DND-41 (cell line): ENCODE data around the gene PAX2.

Experiments used
- ATAC-seq: fragments of 200-7000 bp; cut with Tn5 transposase; 3 replicates; pipeline ENCODE4 v1.9.1; 2021; ENCODE audit warnings: low read depth; ENCODE audit not compliant: insufficient read depth
- DNase-seq: peaks from one replicate; pipeline ENCODE4 v3.0.0-alpha.2; 2020
- H2AFZ ChIP-seq: 2 replicates; pipeline ENCODE4 v1.6.0; 2012; ENCODE audit warnings: low read depth, low read length
- H3K27ac ChIP-seq: 2 replicates; pipeline ENCODE4 v1.5.1; 2012; ENCODE audit warnings: low read length, inconsistent platforms
- H3K27me3 ChIP-seq: fragments of 200-600 bp; sonication (generic); 2 replicates; pipeline ENCODE4 v1.6.0; 2012; ENCODE audit warnings: low read length, mild to moderate bottlenecking, inconsistent platforms; ENCODE audit not compliant: insufficient read depth, poor library complexity
- H3K36me3 ChIP-seq: 2 replicates; pipeline ENCODE4 v1.5.1; 2012; ENCODE audit warnings: low read length, inconsistent platforms; ENCODE audit not compliant: insufficient read depth
- H3K4me1 ChIP-seq: 2 replicates; pipeline ENCODE4 v1.5.1; 2012; ENCODE audit warnings: mild to moderate bottlenecking, low read length; ENCODE audit not compliant: insufficient read depth
- H3K4me2 ChIP-seq: 2 replicates; pipeline ENCODE4 v1.6.0; 2012; ENCODE audit warnings: mild to moderate bottlenecking, moderate library complexity, low read length, inconsistent platforms; ENCODE audit not compliant: insufficient read depth
- H3K4me3 ChIP-seq, 2 experiments: fragments of 200-600 bp in 1 of 2; shearing (Covaris generic) in 1 of 2; 2 replicates each; pipeline ENCODE4 v1.5.1; 2012 to 2016; ENCODE audit warnings: inconsistent platforms in 2 of 2, low read length in 2 of 2, mild to moderate bottlenecking in 2 of 2, low read depth in 1 of 2, moderate library complexity in 1 of 2
- H3K79me2 ChIP-seq: 2 replicates; pipeline ENCODE4 v1.6.0; 2012; ENCODE audit warnings: low read length, inconsistent platforms; ENCODE audit not compliant: insufficient read depth
- H3K9ac ChIP-seq: 2 replicates; pipeline ENCODE4 v1.6.0; 2012; ENCODE audit warnings: low read depth, mild to moderate bottlenecking, inconsistent platforms, low read length, moderate library complexity
- H3K9me3 ChIP-seq: 2 replicates; pipeline ENCODE4 v1.5.1; 2012; ENCODE audit warnings: low read length, moderate library complexity, mild to moderate bottlenecking, inconsistent platforms; ENCODE audit not compliant: insufficient read depth, severe bottlenecking
- H4K20me1 ChIP-seq: 2 replicates; pipeline ENCODE4 v1.6.0; 2012; ENCODE audit warnings: low read length; ENCODE audit not compliant: insufficient read depth
- CTCF ChIP-seq: IDR thresholded peaks from 2 replicates; pipeline ENCODE4 v1.5.1; 2012; ENCODE audit warnings: borderline replicate concordance, low read length, moderate library complexity, mild to moderate bottlenecking; ENCODE audit not compliant: poor library complexity, severe bottlenecking; ENCODE audit errors: extremely low read depth
- EZH2 ChIP-seq: IDR thresholded peaks from 3 replicates; pipeline ENCODE4 v1.6.1; 2012; ENCODE audit warnings: borderline replicate concordance, low read depth, mild to moderate bottlenecking, moderate library complexity, low read length, inconsistent platforms; ENCODE audit not compliant: severe bottlenecking

PAX2 gene

GRCh38 chr10:100808876-100809275, 63.5 kb downstream of the PAX2 start:
- Histone ChIP-seq H3K36me3 (no peaks in the 10 kb centered on the region), H3K4me2 (no peak overlapping the region), H3K27ac (no peak overlapping the region), H3K4me1 (no peaks in the 10 kb centered on the region), H3K27me3 (peaks cover 12% of the 10 kb centered on the region), H3K9ac (no peak overlapping the region), H4K20me1 (no peaks in the 10 kb centered on the region), H3K79me2 (no peaks in the 10 kb centered on the region), H3K4me3 (no peak overlapping the region), H2AFZ (no peak overlapping the region), H3K9me3 (no peaks in the 10 kb centered on the region)
- TF ChIP-seq EZH2 (no peak), CTCF (no peak)
- no peak for DNase-seq
- ATAC-seq = no peak

- H3K4me3 ChIP-seq = no peak overlapping the region
- no peaks in the 10 kb centered on the region for H3K79me2 ChIP-seq
- H3K27ac ChIP-seq = no peak overlapping the region
- H3K4me1 ChIP-seq = no peaks in the 10 kb centered on the region
- ATAC-seq (no peak), DNase-seq (no peak)
- peaks cover 21% of the 10 kb centered on the region for H3K27me3 ChIP-seq
- no peak overlapping the region for H3K4me2 ChIP-seq
- no peak for TF ChIP-seq EZH2
- no peak for TF ChIP-seq CTCF
- no peaks in the 10 kb centered on the region for H3K9me3 ChIP-seq
- H3K9ac ChIP-seq = no peak overlapping the region
- no peaks in the 10 kb centered on the region for H3K36me3 ChIP-seq
- H2AFZ ChIP-seq = no peak overlapping the region
- no peaks in the 10 kb centered on the region; the same call in 1 of the 2 replicates for H4K20me1 ChIP-seq
Measured at GRCh38 chr10:100810091-100810834, 64.9 kb downstream of the PAX2 start.

DNA sequence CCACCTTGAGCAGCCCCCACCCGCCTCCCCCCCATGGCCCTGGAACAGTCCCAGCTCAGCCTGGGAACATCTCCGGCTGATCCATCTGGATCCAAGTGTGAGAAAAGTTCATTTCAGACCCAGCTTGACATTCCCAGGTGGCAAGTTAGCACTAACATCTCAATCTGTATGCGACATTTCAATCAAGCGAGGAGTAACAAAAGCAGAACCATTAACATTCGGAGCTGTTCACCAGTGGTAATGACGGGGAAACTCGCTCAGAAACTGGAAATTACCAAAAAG, 65.4 kb downstream of the PAX2 start:
- no peaks in the 10 kb centered on the region for H3K4me1 ChIP-seq
- no peak overlapping the region for H3K9ac ChIP-seq
- H3K27me3 ChIP-seq = peaks cover 26% of the 10 kb centered on the region
- TF ChIP-seq EZH2 (no peak), CTCF (no peak)
- no peak overlapping the region for H3K4me2 ChIP-seq
- H3K4me3 ChIP-seq = no peak overlapping the region
- H2AFZ ChIP-seq = no peak overlapping the region
- H3K9me3 ChIP-seq = no peaks in the 10 kb centered on the region
- ATAC-seq (no peak), DNase-seq (no peak)
- no peaks in the 10 kb centered on the region; the same call in 1 of the 2 replicates for H4K20me1 ChIP-seq
- H3K36me3 ChIP-seq = no peaks in the 10 kb centered on the region
- no peaks in the 10 kb centered on the region for H3K79me2 ChIP-seq
- H3K27ac ChIP-seq = no peak overlapping the region
